Effector memory CD4-positive, alpha-beta T cell (primary cell): ENCODE measurements around the gene ANKMY1.

Source experiments
- DNase-seq, 3 donors: peaks; one replicate each; pipeline ENCODE4 v3.0.0-alpha.2; 2020
- H3K27ac ChIP-seq: 2 replicates; pipeline ENCODE4 v1.7.0; 2013; ENCODE audit warnings: mild to moderate bottlenecking, low read length, moderate library complexity; ENCODE audit not compliant: insufficient read depth, poor library complexity, severe bottlenecking
- H3K27me3 ChIP-seq: replicated peaks from 2 replicates; pipeline ENCODE4 v1.7.0; 2013; ENCODE audit warnings: mild to moderate bottlenecking, low read length; ENCODE audit not compliant: insufficient read depth, control insufficient read depth, poor library complexity, severe bottlenecking
- H3K36me3 ChIP-seq: 2 replicates; pipeline ENCODE4 v1.7.0; 2013; ENCODE audit warnings: mild to moderate bottlenecking, low read length, moderate library complexity; ENCODE audit not compliant: control insufficient read depth, insufficient read depth
- H3K4me1 ChIP-seq: 2 replicates; pipeline ENCODE4 v1.7.0; 2013; ENCODE audit warnings: low read length, mild to moderate bottlenecking; ENCODE audit not compliant: control insufficient read depth, insufficient read depth, poor library complexity, severe bottlenecking
- H3K4me3 ChIP-seq: 2 replicates; pipeline ENCODE4 v1.7.0; 2013; ENCODE audit warnings: low read length, low read depth, mild to moderate bottlenecking; ENCODE audit not compliant: insufficient read depth, poor library complexity, severe bottlenecking
- H3K9me3 ChIP-seq: 2 replicates; pipeline ENCODE4 v1.7.0; 2013; ENCODE audit warnings: mild to moderate bottlenecking, low read length, moderate library complexity; ENCODE audit not compliant: control insufficient read depth

ANKMY1 gene

GRCh38 chr2:240588006-240588655, 30.3 kb upstream of the ANKMY1 start:
- H3K36me3 ChIP-seq: peaks cover 31% of the 10 kb centered on the region
- H3K27me3 ChIP-seq: no peaks in the 10 kb centered on the region
- no peaks in the 10 kb centered on the region for H3K9me3 ChIP-seq
- no peak overlapping the region for H3K27ac ChIP-seq
- peak overlapping the region; percentile 60 for H3K4me3 ChIP-seq
- no peak for DNase-seq
- H3K4me1 ChIP-seq: peaks cover 25% of the 10 kb centered on the region

DNA sequence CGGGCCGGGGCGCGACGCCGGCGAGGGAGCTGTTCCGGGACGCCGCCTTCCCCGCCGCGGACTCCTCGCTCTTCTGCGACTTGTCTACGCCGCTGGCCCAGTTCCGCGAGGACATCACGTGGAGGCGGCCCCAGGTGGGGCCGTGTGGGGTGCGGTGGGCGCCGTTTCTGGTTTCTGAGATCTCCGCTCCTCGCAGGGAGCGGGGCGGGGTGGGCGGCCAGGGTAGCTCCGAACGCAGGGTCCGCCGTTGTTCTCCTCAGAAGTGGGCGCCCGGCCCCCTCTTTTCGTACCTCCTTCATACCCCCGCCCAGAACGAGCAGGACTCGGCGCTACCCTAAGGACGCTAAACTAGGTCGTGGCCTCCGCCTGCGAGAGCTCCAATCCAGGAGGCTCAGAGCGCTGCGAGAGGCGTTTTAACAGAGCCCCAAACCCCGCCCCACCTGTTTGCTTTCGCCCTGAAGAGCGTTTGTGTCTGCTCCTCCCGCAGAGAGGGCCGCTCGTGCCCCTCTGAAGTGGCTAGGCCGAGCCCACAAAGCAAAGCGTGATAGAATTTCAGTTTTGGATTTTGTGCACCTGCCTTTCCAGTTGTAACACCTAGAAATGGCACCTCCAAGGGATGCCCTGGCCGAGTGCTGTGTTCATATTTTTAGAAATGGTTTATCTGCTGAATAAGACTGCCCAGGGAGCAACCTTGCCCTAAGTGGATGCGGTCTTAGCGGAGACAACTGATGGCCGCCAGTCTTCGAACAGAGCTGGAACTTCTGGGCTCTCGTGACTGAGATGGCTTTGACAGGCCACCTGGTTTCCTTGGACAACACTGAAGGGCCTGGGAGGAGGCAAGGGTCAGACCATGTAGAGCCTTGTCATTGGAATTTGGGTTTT, 29.4 kb upstream of the ANKMY1 start:
- peak overlapping the region; percentile 91 for H3K27ac ChIP-seq
- peak; percentile 42 to 54 (median 45) for DNase-seq
- peak overlapping the region; percentile 60 for H3K4me3 ChIP-seq
- H3K9me3 ChIP-seq: no peaks in the 10 kb centered on the region
- peaks cover 26% of the 10 kb centered on the region for H3K36me3 ChIP-seq
- peaks cover 25% of the 10 kb centered on the region for H3K4me1 ChIP-seq
- H3K27me3 ChIP-seq: no peaks in the 10 kb centered on the region

GRCh38 chr2:240586198-240586918, 28.6 kb upstream of the ANKMY1 start, which contains the start of gene CAPN10:
TSS of gene CAPN10 (plus strand) at chr2:240586734. CDS start at chr2:240586912, 178 bp downstream.
- DNase-seq: peak; percentile 91 to 95 (median 95)
- H3K27ac ChIP-seq: peak within 1 kb of the TSS; percentile 91
- no peaks in the 10 kb centered on the region for H3K9me3 ChIP-seq
- no peaks in the 10 kb centered on the region for H3K27me3 ChIP-seq
- peaks cover 25% of the 10 kb centered on the region for H3K4me1 ChIP-seq
- H3K36me3 ChIP-seq: peaks cover 18% of the 10 kb centered on the region
- H3K4me3 ChIP-seq: peak within 1 kb of the TSS; percentile 60

GRCh38 chr2:240585681-240586197, 28.0 kb upstream of the ANKMY1 start:
- H3K4me3 ChIP-seq: peak overlapping the region; percentile 60
- H3K4me1 ChIP-seq: peaks cover 25% of the 10 kb centered on the region
- no peak for DNase-seq
- no peaks in the 10 kb centered on the region for H3K9me3 ChIP-seq
- H3K27me3 ChIP-seq: no peaks in the 10 kb centered on the region
- peaks cover 12% of the 10 kb centered on the region for H3K36me3 ChIP-seq
- H3K27ac ChIP-seq: peak overlapping the region; percentile 91

DNA sequence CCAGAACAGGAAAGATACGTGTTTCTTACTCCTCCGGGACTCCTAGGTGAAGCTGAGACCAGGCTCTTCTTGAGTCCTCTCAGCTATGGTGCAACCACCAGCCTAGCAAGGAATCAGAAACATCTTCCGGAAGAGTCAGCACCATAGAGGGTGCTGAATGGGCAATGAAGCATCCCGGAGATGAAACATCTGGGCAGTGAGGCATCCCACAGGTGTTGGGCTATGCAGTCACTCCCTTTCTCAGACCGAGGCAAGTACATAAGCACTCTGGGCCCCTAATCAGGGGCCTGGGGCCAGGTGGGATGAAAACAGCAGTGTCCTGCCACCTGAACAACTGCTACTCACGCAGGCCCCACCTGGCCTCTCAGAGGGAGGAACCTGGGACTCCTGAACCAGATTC, 27.3 kb upstream of the ANKMY1 start:
- peaks cover 26% of the 10 kb centered on the region for H3K4me1 ChIP-seq
- H3K9me3 ChIP-seq: no peaks in the 10 kb centered on the region
- no peak overlapping the region for H3K27ac ChIP-seq
- peak overlapping the region; percentile 60 for H3K4me3 ChIP-seq
- H3K36me3 ChIP-seq: peaks cover 6% of the 10 kb centered on the region
- DNase-seq: no peak
- no peaks in the 10 kb centered on the region for H3K27me3 ChIP-seq

- no peaks in the 10 kb centered on the region for H3K9me3 ChIP-seq
- H3K27me3 ChIP-seq: no peaks in the 10 kb centered on the region
- peaks cover 32% of the 10 kb centered on the region for H3K4me1 ChIP-seq
- no peak overlapping the region for H3K4me3 ChIP-seq
- peaks cover under 1% of the 10 kb centered on the region for H3K36me3 ChIP-seq
- H3K27ac ChIP-seq: no peak overlapping the region
- DNase-seq: no peak
Measured at GRCh38 chr2:240584486-240585031, 26.8 kb upstream of the ANKMY1 start.

DNA sequence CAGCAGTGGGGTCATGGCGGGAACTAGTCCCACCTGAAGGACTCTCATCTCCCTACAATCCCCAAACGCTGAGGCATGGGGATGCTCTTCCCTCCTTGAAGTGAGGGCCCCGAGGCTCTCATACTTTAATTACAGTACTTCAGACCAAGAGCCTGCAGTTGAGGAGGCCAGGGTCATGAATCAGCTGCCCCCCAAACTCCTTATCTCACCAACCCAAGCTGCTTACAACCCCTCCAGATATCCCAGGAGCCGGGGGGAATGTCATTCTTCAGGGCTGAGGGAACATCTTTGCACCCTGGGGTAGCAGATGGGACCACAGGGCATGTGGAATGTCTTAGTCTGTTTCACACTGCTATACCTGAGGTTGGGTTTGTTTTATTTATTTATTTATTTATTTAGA, 26.0 kb upstream of the ANKMY1 start:
- no peaks in the 10 kb centered on the region for H3K27me3 ChIP-seq
- H3K4me1 ChIP-seq: peaks cover 40% of the 10 kb centered on the region
- no peak overlapping the region for H3K4me3 ChIP-seq
- no peak overlapping the region for H3K27ac ChIP-seq
- no peak for DNase-seq
- no peaks in the 10 kb centered on the region for H3K9me3 ChIP-seq
- H3K36me3 ChIP-seq: peaks cover under 1% of the 10 kb centered on the region

DNA sequence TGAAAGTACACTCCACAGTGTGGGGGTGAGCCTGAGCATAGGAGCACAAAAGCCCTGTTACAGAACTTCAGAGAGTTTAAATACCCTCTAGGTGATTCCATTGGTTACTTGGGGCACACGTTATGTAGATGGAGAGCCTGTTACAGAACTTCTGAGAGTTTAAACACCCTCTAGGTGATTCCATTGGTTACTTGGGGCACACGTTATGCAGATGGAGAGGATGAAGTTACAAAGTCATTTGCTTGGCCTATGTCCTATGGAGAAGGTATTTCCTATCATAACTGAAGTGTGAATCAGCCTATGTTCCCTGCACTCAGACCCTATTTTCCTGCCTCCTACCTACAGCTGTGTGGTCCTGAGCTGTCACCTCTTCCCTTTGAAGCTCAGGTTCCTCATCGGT, 25.0 kb upstream of the ANKMY1 start:
- H3K27ac ChIP-seq: no peak overlapping the region
- H3K27me3 ChIP-seq: no peaks in the 10 kb centered on the region
- H3K36me3 ChIP-seq: peaks cover 10% of the 10 kb centered on the region
- peaks cover 38% of the 10 kb centered on the region for H3K4me1 ChIP-seq
- H3K4me3 ChIP-seq: no peak overlapping the region
- H3K9me3 ChIP-seq: no peaks in the 10 kb centered on the region
- no peak for DNase-seq

GRCh38 chr2:240581811-240582210, 24.0 kb upstream of the ANKMY1 start:
- H3K36me3 ChIP-seq: peaks cover 20% of the 10 kb centered on the region

More at GRCh38 chr2:240581811-240582210, 24.0 kb upstream of the ANKMY1 start:
- no peak overlapping the region for H3K27ac ChIP-seq
- H3K4me1 ChIP-seq: peaks cover 32% of the 10 kb centered on the region
- no peaks in the 10 kb centered on the region for H3K27me3 ChIP-seq
- no peak for DNase-seq
- no peaks in the 10 kb centered on the region for H3K9me3 ChIP-seq
- H3K4me3 ChIP-seq: no peak overlapping the region
